ENCODE measurements around the gene SETD2.

DNA sequence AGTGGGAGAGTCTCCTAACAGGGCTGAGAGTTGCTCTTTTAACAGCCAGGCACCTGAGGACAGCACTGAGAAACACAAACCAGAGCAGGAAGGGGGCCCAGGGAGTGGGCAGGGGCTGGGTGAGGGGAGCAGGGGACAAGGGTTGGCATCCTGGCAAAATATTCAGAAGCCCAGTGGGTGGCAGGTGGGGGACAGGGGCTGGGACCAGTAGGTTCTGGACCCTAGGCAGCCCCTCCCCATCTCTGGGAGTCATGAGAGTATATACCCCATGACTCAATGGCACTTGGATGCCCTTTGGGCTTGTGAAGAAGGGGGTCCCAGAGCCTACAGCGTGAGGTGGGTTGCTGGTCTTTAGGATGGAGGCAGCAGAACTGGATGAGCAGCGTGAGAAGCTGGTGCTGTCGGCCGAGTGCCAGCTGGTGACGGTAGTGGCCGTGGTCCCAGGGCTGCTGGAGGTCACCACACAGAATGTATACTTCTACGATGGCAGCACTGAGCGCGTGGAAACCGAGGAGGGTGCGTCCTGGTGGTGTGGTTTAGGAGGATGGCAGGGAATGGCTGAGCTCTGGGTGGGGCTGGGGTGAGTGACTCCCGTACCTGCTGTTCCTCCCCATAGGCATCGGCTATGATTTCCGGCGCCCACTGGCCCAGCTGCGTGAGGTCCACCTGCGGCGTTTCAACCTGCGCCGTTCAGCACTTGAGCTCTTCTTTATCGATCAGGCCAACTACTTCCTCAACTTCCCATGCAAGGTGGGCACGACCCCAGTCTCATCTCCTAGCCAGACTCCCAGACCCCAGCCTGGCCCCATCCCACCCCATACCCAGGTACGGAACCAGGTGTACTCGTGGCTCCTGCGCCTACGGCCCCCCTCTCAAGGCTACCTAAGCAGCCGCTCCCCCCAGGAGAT, 160.2 kb downstream of the SETD2 start:
- TF ChIP-seq, protein P1, sequence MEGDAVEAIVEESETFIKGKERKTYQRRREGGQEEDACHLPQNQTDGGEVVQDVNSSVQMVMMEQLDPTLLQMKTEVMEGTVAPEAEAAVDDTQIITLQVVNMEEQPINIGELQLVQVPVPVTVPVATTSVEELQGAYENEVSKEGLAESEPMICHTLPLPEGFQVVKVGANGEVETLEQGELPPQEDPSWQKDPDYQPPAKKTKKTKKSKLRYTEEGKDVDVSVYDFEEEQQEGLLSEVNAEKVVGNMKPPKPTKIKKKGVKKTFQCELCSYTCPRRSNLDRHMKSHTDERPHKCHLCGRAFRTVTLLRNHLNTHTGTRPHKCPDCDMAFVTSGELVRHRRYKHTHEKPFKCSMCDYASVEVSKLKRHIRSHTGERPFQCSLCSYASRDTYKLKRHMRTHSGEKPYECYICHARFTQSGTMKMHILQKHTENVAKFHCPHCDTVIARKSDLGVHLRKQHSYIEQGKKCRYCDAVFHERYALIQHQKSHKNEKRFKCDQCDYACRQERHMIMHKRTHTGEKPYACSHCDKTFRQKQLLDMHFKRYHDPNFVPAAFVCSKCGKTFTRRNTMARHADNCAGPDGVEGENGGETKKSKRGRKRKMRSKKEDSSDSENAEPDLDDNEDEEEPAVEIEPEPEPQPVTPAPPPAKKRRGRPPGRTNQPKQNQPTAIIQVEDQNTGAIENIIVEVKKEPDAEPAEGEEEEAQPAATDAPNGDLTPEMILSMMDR (IDR thresholded peaks at IDR 0.05), result no peak
- no peak for TF ChIP-seq POLR2A (IDR thresholded peaks at IDR 0.05)
